ENCODE measurements around the gene ADNP. TPM values are rescaled to one million over a fixed set of nuclear protein-coding genes. Genes with fewer than 3 reads are reported as not detected.
A peak's percentile ranks its signal among the peaks of the same experiment; 100 is the strongest.

ADNP gene
- total RNA-seq, 1 experiment from 2014 or later: 106 TPM

- H3K27me3 Mint-ChIP-seq (ENCODE audit: low read depth): no peaks in the 10 kb centered on the region
- ATAC-seq (no peak), DNase-seq (ENCODE audit: low spot score) (no peak)
- H3K36me3 Mint-ChIP-seq: peaks cover 60% of the 10 kb centered on the region
- CTCF ChIA-PET: interaction anchor here (0.9 kb wide), 1 partner anchor 107 kb away, joined by 4 read pairs; no protein-coding TSS in a partner anchor
- H3K27ac Mint-ChIP-seq: no peak overlapping the region
- POLR2A ChIA-PET: no interaction called here
- H3K4me1 Mint-ChIP-seq: peaks cover 3% of the 10 kb centered on the region; the same call in 1 of the 2 replicates
- TF ChIP-seq NR1H2 (CRISPR knock-in tag; IDR thresholded peaks at IDR 0.05): no peak
- TF ChIP-seq IRF1 (CRISPR knock-in tag; IDR thresholded peaks at IDR 0.05): no peak
- TF ChIP-seq ATF6 (CRISPR knock-in tag; IDR thresholded peaks at IDR 0.05): no peak
- no peak for TF ChIP-seq CREB1 (CRISPR knock-in tag; IDR thresholded peaks at IDR 0.05)
- TF ChIP-seq TP53 (CRISPR knock-in tag; IDR thresholded peaks at IDR 0.05): no peak
- no peak for TF ChIP-seq SOX15 (CRISPR knock-in tag; IDR thresholded peaks at IDR 0.05)
- TF ChIP-seq SP1 (CRISPR knock-in tag; conservative IDR thresholded peaks at IDR 0.05): no peak
- no peak for TF ChIP-seq ZNF317 (CRISPR knock-in tag; IDR thresholded peaks at IDR 0.05; ENCODE audit: borderline replicate concordance, low read depth)
- TF ChIP-seq RELA (CRISPR knock-in tag; IDR thresholded peaks at IDR 0.05; ENCODE audit: borderline replicate concordance): no peak
- no peak for TF ChIP-seq SMAD3 (CRISPR knock-in tag; IDR thresholded peaks at IDR 0.05; ENCODE audit: borderline replicate concordance)
- no peak for TF ChIP-seq ZNF281 (CRISPR knock-in tag; IDR thresholded peaks at IDR 0.05)
- no peak for TF ChIP-seq CDX4 (CRISPR knock-in tag; IDR thresholded peaks at IDR 0.05; ENCODE audit: borderline replicate concordance)
- no peak overlapping the region for H3K4me3 Mint-ChIP-seq
- H3K9me3 Mint-ChIP-seq: no peaks in the 10 kb centered on the region
Observed at GRCh38 chr20:50900261-50900660, 31.0 kb downstream of the ADNP start.

- Mint-ChIP-seq H3K4me3 (no peak overlapping the region), H3K27ac (peak overlapping the region; percentile 32), H3K4me1 (no peaks in the 10 kb centered on the region), H3K9me3 (no peaks in the 10 kb centered on the region), H3K27me3 (ENCODE audit: low read depth) (no peaks in the 10 kb centered on the region), H3K36me3 (peaks cover 71% of the 10 kb centered on the region)
- CTCF ChIA-PET: interaction anchor here (2.4 kb wide), 1 partner anchor 104 kb away, joined by 11 read pairs; the partner anchor contains the start of gene BCAS4
- ATAC-seq (no peak), DNase-seq (ENCODE audit: low spot score) (no peak)
- TF ChIP-seq GABPB1 (CRISPR knock-in tag; IDR thresholded peaks at IDR 0.05) (peak; percentile 77), CREB1 (CRISPR knock-in tag; IDR thresholded peaks at IDR 0.05) (no peak)
- POLR2A ChIA-PET: interaction anchor here (0.6 to 0.7 kb wide), 2 partner anchors 22 to 739 kb away, joined by 3 read pairs; no protein-coding TSS in a partner anchor
Observed at GRCh38 chr20:50898475-50898874, 32.8 kb downstream of the ADNP start.

- no peak overlapping the region for H3K4me3 Mint-ChIP-seq
- TF ChIP-seq FOXP1 (CRISPR knock-in tag; IDR thresholded peaks at IDR 0.05; ENCODE audit: borderline replicate concordance) (no peak), TCF7 (CRISPR knock-in tag; IDR thresholded peaks at IDR 0.05; ENCODE audit: low read depth) (no peak), STAT6 (CRISPR knock-in tag; conservative IDR thresholded peaks at IDR 0.05; ENCODE audit: low read depth) (no peak), ZNF425 (CRISPR knock-in tag; conservative IDR thresholded peaks at IDR 0.05) (no peak), E2F1 (CRISPR knock-in tag; IDR thresholded peaks at IDR 0.05) (no peak)
Observed at GRCh38 chr20:50895111-50895830, 36.0 kb downstream of the ADNP start.

More at GRCh38 chr20:50895111-50895830, 36.0 kb downstream of the ADNP start:
- Mint-ChIP-seq H3K36me3 (peaks cover 79% of the 10 kb centered on the region), H3K9me3 (no peaks in the 10 kb centered on the region), H3K27ac (no peak overlapping the region), H3K27me3 (ENCODE audit: low read depth) (no peaks in the 10 kb centered on the region), H3K4me1 (no peaks in the 10 kb centered on the region)
- POLR2A ChIA-PET: no interaction called here
- CTCF ChIA-PET: interaction anchor here (0.5 to 1.4 kb wide), 3 partner anchors 100 to 470 kb away, joined by 3 read pairs; partner anchors contain the start of gene BCAS4
- DNase-seq (ENCODE audit: low spot score): no peak
- ATAC-seq: no peak; the same call in 1 of the 2 replicates
